ENCODE data around the gene TTYH3.

The TTYH3 gene

GRCh38 chr7:2713978-2714377 lies 82.2 kb downstream of the TTYH3 start:
- Histone ChIP-seq H3K79me2 (no peaks in the 10 kb centered on the region), H3K27ac (no peak overlapping the region), H3K9me3 (ENCODE audit: control insufficient read depth, low read length) (no peaks in the 10 kb centered on the region), H3K4me1 (peaks cover 2% of the 10 kb centered on the region), H3K36me3 (ENCODE audit: control insufficient read depth, insufficient read depth, low read length) (no peaks in the 10 kb centered on the region), H3K4me3 (ENCODE audit: low read depth, low read length) (no peak overlapping the region), H3K9ac (no peak overlapping the region), H3K4me2 (ENCODE audit: low read length) (no peak overlapping the region), H3K27me3 (ENCODE audit: control insufficient read depth, insufficient read depth, low read length) (no peaks in the 10 kb centered on the region), H2AFZ (no peak overlapping the region)
- TF ChIP-seq CTCF (IDR thresholded peaks at IDR 0.05) = no peak
